Measurements from ENCODE around the gene SLC13A4.

Gene SLC13A4

GRCh38 chr7:135721198-135721820, 6.7 kb downstream of the SLC13A4 start:
- no peak overlapping the region for H3K27ac ChIP-seq
- H3K4me3 ChIP-seq (ENCODE audit: low read depth, low read length): no peak overlapping the region
- H3K36me3 ChIP-seq: no peaks in the 10 kb centered on the region
- H3K9me3 ChIP-seq (ENCODE audit: severe bottlenecking): no peaks in the 10 kb centered on the region
- no peak for TF ChIP-seq CTCF (IDR thresholded peaks at IDR 0.05; ENCODE audit: low read depth, low read length)
- H3K27me3 ChIP-seq (ENCODE audit: insufficient read depth, low read depth, severe bottlenecking): no peaks in the 10 kb centered on the region
- DNase-seq: no peak

GRCh38 chr7:135719688-135720087, 8.3 kb downstream of the SLC13A4 start:
- DNase-seq: no peak
- Histone ChIP-seq H3K36me3 (no peaks in the 10 kb centered on the region), H3K27me3 (ENCODE audit: insufficient read depth, low read depth, severe bottlenecking) (no peaks in the 10 kb centered on the region), H3K27ac (peak overlapping the region; percentile 51; the same call in 1 of the 2 replicates), H3K9me3 (ENCODE audit: severe bottlenecking) (no peaks in the 10 kb centered on the region), H3K4me3 (ENCODE audit: low read depth, low read length) (no peak overlapping the region)
- TF ChIP-seq CTCF (IDR thresholded peaks at IDR 0.05; ENCODE audit: low read depth, low read length): no peak

- TF ChIP-seq CTCF (IDR thresholded peaks at IDR 0.05; ENCODE audit: low read depth, low read length): no peak
- Histone ChIP-seq H3K9me3 (ENCODE audit: severe bottlenecking) (no peaks in the 10 kb centered on the region), H3K4me3 (ENCODE audit: low read depth, low read length) (no peak overlapping the region), H3K27ac (peak overlapping the region; percentile 51), H3K36me3 (no peaks in the 10 kb centered on the region), H3K27me3 (ENCODE audit: insufficient read depth, low read depth, severe bottlenecking) (no peaks in the 10 kb centered on the region)
- DNase-seq: no peak
Measured at GRCh38 chr7:135718794-135719437, 9.1 kb downstream of the SLC13A4 start.

- no peak for DNase-seq
- Histone ChIP-seq H3K27ac (peak overlapping the region; percentile 55), H3K36me3 (no peaks in the 10 kb centered on the region), H3K9me3 (ENCODE audit: severe bottlenecking) (no peaks in the 10 kb centered on the region), H3K4me3 (ENCODE audit: low read depth, low read length) (no peak overlapping the region), H3K27me3 (ENCODE audit: insufficient read depth, low read depth, severe bottlenecking) (no peaks in the 10 kb centered on the region)
- TF ChIP-seq CTCF (IDR thresholded peaks at IDR 0.05; ENCODE audit: low read depth, low read length): no peak
Measured at GRCh38 chr7:135718219-135718618, 9.8 kb downstream of the SLC13A4 start.

GRCh38 chr7:135717693-135718092, 10.3 kb downstream of the SLC13A4 start:
- Histone ChIP-seq H3K27me3 (ENCODE audit: insufficient read depth, low read depth, severe bottlenecking) (no peaks in the 10 kb centered on the region), H3K27ac (peak overlapping the region; percentile 55), H3K36me3 (no peaks in the 10 kb centered on the region), H3K9me3 (ENCODE audit: severe bottlenecking) (no peaks in the 10 kb centered on the region), H3K4me3 (ENCODE audit: low read depth, low read length) (no peak overlapping the region)
- DNase-seq: peak; percentile 46
- TF ChIP-seq CTCF (IDR thresholded peaks at IDR 0.05; ENCODE audit: low read depth, low read length): no peak
